HepG2 (cell line): ENCODE measurements around the gene NEDD8. TPM values are rescaled to one million over a fixed set of nuclear protein-coding genes. Genes with fewer than 3 reads are reported as not detected.

Experiments used
- ELF3 ChIP-seq: IDR thresholded peaks from 2 replicates; pipeline ENCODE4 v1.6.1; 2016; ENCODE audit warnings: missing genetic modification reagents, missing compliant biosample characterization
- ESRRA ChIP-seq: sonication (generic); formaldehyde crosslinking; IDR thresholded peaks from 2 replicates; pipeline ENCODE4 v1.5.1; 2020; ENCODE audit warnings: mild to moderate bottlenecking, low read depth, missing genetic modification reagents
- GPN1 ChIP-seq: sonication (generic); formaldehyde crosslinking; IDR thresholded peaks from 2 replicates; pipeline ENCODE4 v1.5.1; 2020; ENCODE audit warnings: missing genetic modification reagents, borderline replicate concordance
- HNRNPLL ChIP-seq: fragments of 200-400 bp; formaldehyde crosslinking; IDR thresholded peaks from 2 replicates; pipeline ENCODE4 v1.6.1; 2017; ENCODE audit warnings: mild to moderate bottlenecking, low read depth, low read length; ENCODE audit not compliant: poor library complexity, severe bottlenecking
- HNRNPUL1 ChIP-seq: fragments of 200-400 bp; formaldehyde crosslinking; IDR thresholded peaks from 2 replicates; pipeline ENCODE4 v1.6.1; 2017; ENCODE audit warnings: low read depth, mild to moderate bottlenecking, low read length, moderate library complexity
- HOXD1 ChIP-seq: sonication (generic); formaldehyde crosslinking; IDR thresholded peaks from 2 replicates; pipeline ENCODE4 v1.5.0; 2020; ENCODE audit warnings: missing genetic modification reagents
- POGZ ChIP-seq: sonication (generic); formaldehyde crosslinking; IDR thresholded peaks from 2 replicates; pipeline ENCODE4 v1.4.0; 2020; ENCODE audit warnings: mild to moderate bottlenecking, missing genetic modification reagents
- POLR2G ChIP-seq: fragments of 200-400 bp; formaldehyde crosslinking; IDR thresholded peaks from 2 replicates; pipeline ENCODE4 v1.6.1; 2018; ENCODE audit warnings: mild to moderate bottlenecking, low read depth, low read length, moderate library complexity
- RAD21 ChIP-seq: fragments of 450-650 bp; formaldehyde crosslinking; IDR thresholded peaks from 2 replicates; pipeline ENCODE4 v1.5.0; 2020; ENCODE audit warnings: mild to moderate bottlenecking
- RORA ChIP-seq: sonication (generic); formaldehyde crosslinking; IDR thresholded peaks from 2 replicates; pipeline ENCODE4 v1.5.0; 2020; ENCODE audit warnings: mild to moderate bottlenecking, missing genetic modification reagents, moderate library complexity
- SMAD9 ChIP-seq: sonication (generic); formaldehyde crosslinking; IDR thresholded peaks from 2 replicates; pipeline ENCODE4 v1.5.1; 2020; ENCODE audit warnings: mild to moderate bottlenecking, missing genetic modification reagents
- SMC3 ChIP-seq: IDR thresholded peaks from 2 replicates; pipeline ENCODE4 v1.6.1; 2011; ENCODE audit warnings: low read length, improper control_type of control experiment
- SNAI1 ChIP-seq: sonication (generic); formaldehyde crosslinking; IDR thresholded peaks from 2 replicates; pipeline ENCODE4 v1.5.0; 2020; ENCODE audit warnings: mild to moderate bottlenecking, missing genetic modification reagents, borderline replicate concordance
- SRSF4 ChIP-seq: fragments of 200-400 bp; formaldehyde crosslinking; IDR thresholded peaks from one replicate; pipeline ENCODE4 v1.6.1; 2018; ENCODE audit warnings: mild to moderate bottlenecking, low read depth, low read length, moderate library complexity; ENCODE audit not compliant: poor library complexity, severe bottlenecking
- ZNF232 ChIP-seq: sonication (generic); formaldehyde crosslinking; IDR thresholded peaks from 2 replicates; pipeline ENCODE4 v1.4.0; 2020; ENCODE audit warnings: missing genetic modification reagents, borderline replicate concordance
- ZNF274 ChIP-seq: sonication (generic); formaldehyde crosslinking; IDR thresholded peaks from 2 replicates; pipeline ENCODE4 v1.5.1; 2020; ENCODE audit warnings: mild to moderate bottlenecking, missing genetic modification reagents
- ZNF382 ChIP-seq: sonication (generic); formaldehyde crosslinking; IDR thresholded peaks from 2 replicates; pipeline ENCODE4 v1.5.0; 2020; ENCODE audit warnings: missing genetic modification reagents, mild to moderate bottlenecking, borderline replicate concordance
- ZNF563 ChIP-seq: sonication (generic); formaldehyde crosslinking; IDR thresholded peaks from 2 replicates; pipeline ENCODE4 v1.8.0; 2022; ENCODE audit warnings: mild to moderate bottlenecking, moderate library complexity, missing genetic modification reagents
- ZNF589 ChIP-seq: sonication (generic); formaldehyde crosslinking; conservative IDR thresholded peaks from 2 replicates; pipeline ENCODE4 v1.8.0; 2022; ENCODE audit warnings: mild to moderate bottlenecking, moderate library complexity, missing genetic modification reagents
- ZNF674 ChIP-seq: sonication (generic); formaldehyde crosslinking; IDR thresholded peaks from 2 replicates; pipeline ENCODE4 v1.5.0; 2020; ENCODE audit warnings: low read depth, mild to moderate bottlenecking, missing genetic modification reagents
- ZNF841 ChIP-seq: sonication (generic); formaldehyde crosslinking; IDR thresholded peaks from 2 replicates; pipeline ENCODE4 v1.8.1; 2023; ENCODE audit warnings: missing genetic modification reagents, borderline replicate concordance
- ZNF891 ChIP-seq: sonication (generic); formaldehyde crosslinking; IDR thresholded peaks from 2 replicates; pipeline ENCODE4 v1.5.0; 2020; ENCODE audit warnings: mild to moderate bottlenecking, missing genetic modification reagents
- polyA plus RNA-seq, 8 experiments: library from polyadenylated mRNA; depleted of rRNA in 3 of 8; stranded (reverse) in 7 of 8; unstranded in 1 of 8; fragments of >200 nt; fragmentation: Illumina TruSeq in 4 of 8; extraction: Trizol in 4 of 8; gene quantifications; 2 replicates each; pipeline versions ENCODE4 v1.2.1 to v1.2.3, GENCODE V29; 2011 to 2016; ENCODE audit warnings: low read depth in 4 of 8, missing spikeins in 1 of 8, mixed read lengths in 1 of 8; ENCODE audit not compliant: insufficient read depth in 1 of 8
- total RNA-seq, 5 experiments: library from RNA; depleted of rRNA; stranded (reverse); fragments of >200 nt; fragmentation: Illumina TruSeq; extraction: Trizol; gene quantifications; 2 replicates each; pipeline ENCODE4 v1.2.3, GENCODE V29; 2016; ENCODE audit warnings: low read depth in 1 of 5
- TF ChIP-seq, protein P1 (sequence below): sonication (generic); formaldehyde crosslinking; IDR thresholded peaks from 2 replicates; pipeline ENCODE4 v1.8.0; 2022; ENCODE audit warnings: mild to moderate bottlenecking, missing genetic modification reagents, moderate library complexity
- TF ChIP-seq, protein P2 (sequence below): sonication (generic); formaldehyde crosslinking; IDR thresholded peaks from 2 replicates; pipeline ENCODE4 v1.8.1; 2023; ENCODE audit warnings: mild to moderate bottlenecking, missing genetic modification reagents
- TF ChIP-seq, protein P3 (sequence below): sonication (generic); formaldehyde crosslinking; IDR thresholded peaks from 2 replicates; pipeline ENCODE4 v1.5.0; 2020; ENCODE audit warnings: mild to moderate bottlenecking, missing genetic modification reagents
- TF ChIP-seq, protein P4 (sequence below): sonication (generic); formaldehyde crosslinking; IDR thresholded peaks from 2 replicates; pipeline ENCODE4 v1.4.0; 2020; ENCODE audit warnings: mild to moderate bottlenecking, missing genetic modification reagents

Gene NEDD8
- total and polyA plus RNA-seq, 2 of the 13 experiments (the other 11 are each of a cell fraction or from before 2014, with no cell fraction given): 535 to 713 TPM

DNA sequence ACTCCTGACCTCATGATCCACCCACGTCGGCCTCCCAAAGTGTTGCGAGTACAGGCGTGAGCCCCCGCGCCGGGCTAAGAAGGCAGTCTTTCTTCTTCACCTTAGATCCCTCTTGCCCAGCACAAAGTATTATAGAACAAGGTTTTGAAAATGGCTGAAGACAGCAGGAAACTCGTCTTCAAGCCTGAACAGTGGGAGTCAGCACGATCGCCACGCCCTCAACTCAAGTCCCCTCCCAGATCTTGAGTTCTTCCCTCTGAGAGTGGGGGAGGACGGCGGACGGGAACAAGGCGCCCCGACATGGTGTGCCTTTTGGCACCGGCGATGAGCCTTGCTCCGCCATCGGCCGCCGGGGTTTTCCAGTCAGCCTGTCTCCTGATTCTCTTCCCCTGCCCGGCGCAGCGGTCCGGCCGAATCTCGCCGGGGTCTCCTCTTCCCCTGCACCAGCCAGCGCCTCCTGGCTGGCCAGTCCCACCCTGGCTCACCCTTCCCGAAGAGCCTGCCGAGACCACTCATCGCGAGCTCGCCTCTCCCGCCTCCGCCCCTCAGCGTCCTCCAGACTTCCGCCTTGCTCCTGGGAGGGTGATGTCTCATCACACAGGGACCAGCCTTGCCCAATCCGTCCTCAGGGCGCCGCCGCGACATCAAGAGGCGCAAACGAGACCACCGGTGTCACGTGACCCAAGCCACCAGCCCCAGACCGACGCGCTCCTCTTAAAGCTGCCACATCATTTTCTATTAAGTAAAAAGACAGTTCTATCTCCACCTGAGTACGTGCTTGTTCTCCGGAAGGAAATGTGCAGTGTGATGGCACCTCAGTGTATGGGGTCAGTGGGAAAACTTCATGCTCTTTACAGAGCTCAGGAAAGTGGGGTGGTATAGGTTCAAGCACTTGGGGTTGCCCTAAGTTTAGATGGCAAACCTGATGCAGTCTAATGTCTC is 19.0 kb downstream of the NEDD8 start, which contains the start of gene CHMP4A (continued):
- TF ChIP-seq, protein P1, sequence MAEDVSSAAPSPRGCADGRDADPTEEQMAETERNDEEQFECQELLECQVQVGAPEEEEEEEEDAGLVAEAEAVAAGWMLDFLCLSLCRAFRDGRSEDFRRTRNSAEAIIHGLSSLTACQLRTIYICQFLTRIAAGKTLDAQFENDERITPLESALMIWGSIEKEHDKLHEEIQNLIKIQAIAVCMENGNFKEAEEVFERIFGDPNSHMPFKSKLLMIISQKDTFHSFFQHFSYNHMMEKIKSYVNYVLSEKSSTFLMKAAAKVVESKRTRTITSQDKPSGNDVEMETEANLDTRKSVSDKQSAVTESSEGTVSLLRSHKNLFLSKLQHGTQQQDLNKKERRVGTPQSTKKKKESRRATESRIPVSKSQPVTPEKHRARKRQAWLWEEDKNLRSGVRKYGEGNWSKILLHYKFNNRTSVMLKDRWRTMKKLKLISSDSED: no peak
- peak; percentile 93; the same call in 1 of the 2 replicates for TF ChIP-seq ZNF563 (CRISPR knock-in tag)
- peak; percentile 84 for TF ChIP-seq SRSF4
- no peak; the same call in 1 of the 2 replicates for TF ChIP-seq GPN1 (CRISPR knock-in tag)
- TF ChIP-seq ZNF274 (CRISPR knock-in tag): peak; percentile 99
- TF ChIP-seq POLR2G: peak; percentile 100
- TF ChIP-seq ZNF589: peak; percentile 69; the same call in 1 of the 2 replicates
- no peak for TF ChIP-seq ZNF382 (CRISPR knock-in tag)
- peak; percentile 4; the same call in 1 of the 2 replicates for TF ChIP-seq SMC3
- TF ChIP-seq SNAI1 (CRISPR knock-in tag): no peak
- peak; percentile 87 for TF ChIP-seq HOXD1
- TF ChIP-seq SMAD9 (CRISPR knock-in tag): no peak; the same call in none of the 2 replicates
- TF ChIP-seq HNRNPUL1: no peak
- TF ChIP-seq ESRRA: peak; percentile 86
- no peak for TF ChIP-seq ZNF674 (CRISPR knock-in tag)
- TF ChIP-seq ZNF891 (CRISPR knock-in tag): peak; percentile 99
- TF ChIP-seq ZNF841 (CRISPR knock-in tag): no peak
- peak; percentile 99 for TF ChIP-seq ELF3 (CRISPR knock-in tag)
- TF ChIP-seq, protein P2, sequence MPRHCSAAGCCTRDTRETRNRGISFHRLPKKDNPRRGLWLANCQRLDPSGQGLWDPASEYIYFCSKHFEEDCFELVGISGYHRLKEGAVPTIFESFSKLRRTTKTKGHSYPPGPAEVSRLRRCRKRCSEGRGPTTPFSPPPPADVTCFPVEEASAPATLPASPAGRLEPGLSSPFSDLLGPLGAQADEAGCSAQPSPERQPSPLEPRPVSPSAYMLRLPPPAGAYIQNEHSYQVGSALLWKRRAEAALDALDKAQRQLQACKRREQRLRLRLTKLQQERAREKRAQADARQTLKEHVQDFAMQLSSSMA: peak; percentile 92
- TF ChIP-seq, protein P3, sequence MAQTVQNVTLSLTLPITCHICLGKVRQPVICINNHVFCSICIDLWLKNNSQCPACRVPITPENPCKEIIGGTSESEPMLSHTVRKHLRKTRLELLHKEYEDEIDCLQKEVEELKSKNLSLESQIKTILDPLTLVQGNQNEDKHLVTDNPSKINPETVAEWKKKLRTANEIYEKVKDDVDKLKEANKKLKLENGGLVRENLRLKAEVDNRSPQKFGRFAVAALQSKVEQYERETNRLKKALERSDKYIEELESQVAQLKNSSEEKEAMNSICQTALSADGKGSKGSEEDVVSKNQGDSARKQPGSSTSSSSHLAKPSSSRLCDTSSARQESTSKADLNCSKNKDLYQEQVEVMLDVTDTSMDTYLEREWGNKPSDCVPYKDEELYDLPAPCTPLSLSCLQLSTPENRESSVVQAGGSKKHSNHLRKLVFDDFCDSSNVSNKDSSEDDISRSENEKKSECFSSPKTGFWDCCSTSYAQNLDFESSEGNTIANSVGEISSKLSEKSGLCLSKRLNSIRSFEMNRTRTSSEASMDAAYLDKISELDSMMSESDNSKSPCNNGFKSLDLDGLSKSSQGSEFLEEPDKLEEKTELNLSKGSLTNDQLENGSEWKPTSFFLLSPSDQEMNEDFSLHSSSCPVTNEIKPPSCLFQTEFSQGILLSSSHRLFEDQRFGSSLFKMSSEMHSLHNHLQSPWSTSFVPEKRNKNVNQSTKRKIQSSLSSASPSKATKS (CRISPR knock-in tag): no peak
- TF ChIP-seq, protein P4, sequence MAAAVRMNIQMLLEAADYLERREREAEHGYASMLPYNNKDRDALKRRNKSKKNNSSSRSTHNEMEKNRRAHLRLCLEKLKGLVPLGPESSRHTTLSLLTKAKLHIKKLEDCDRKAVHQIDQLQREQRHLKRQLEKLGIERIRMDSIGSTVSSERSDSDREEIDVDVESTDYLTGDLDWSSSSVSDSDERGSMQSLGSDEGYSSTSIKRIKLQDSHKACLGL (CRISPR knock-in tag): peak; percentile 96
- peak; percentile 81 for TF ChIP-seq RAD21 (CRISPR knock-in tag)
- no peak for TF ChIP-seq RORA (CRISPR knock-in tag)
- peak; percentile 98 for TF ChIP-seq ZNF232 (CRISPR knock-in tag)
- peak; percentile 100 for TF ChIP-seq POGZ (CRISPR knock-in tag)
- peak; percentile 77 for TF ChIP-seq HNRNPLL
